Upper lobe of right lung (tissue), 1 donor: ENCODE data around the gene TANC1. TPM values are rescaled to one million over a fixed set of nuclear protein-coding genes. Genes with fewer than 3 reads are reported as not detected.

Experiments
- ATAC-seq: fragments of 200-7000 bp; cut with Tn5 transposase; one replicate; pipeline ENCODE4 v1.9.1; 2020; ENCODE audit warnings: mild to moderate bottlenecking, moderate library complexity
- DNase-seq: peaks from one replicate; pipeline ENCODE4 v3.0.0-alpha.2; 2020
- H3K27ac ChIP-seq: fragments of 200-600 bp; one replicate; pipeline ENCODE4 v1.8.0; 2022
- H3K27me3 ChIP-seq: fragments of 200-600 bp; one replicate; pipeline ENCODE4 v1.8.0; 2022; ENCODE audit warnings: mild to moderate bottlenecking
- H3K36me3 ChIP-seq: fragments of 200-600 bp; one replicate; pipeline ENCODE4 v1.8.0; 2022
- H3K4me1 ChIP-seq: fragments of 200-600 bp; one replicate; pipeline ENCODE4 v1.8.0; 2022
- H3K4me3 ChIP-seq: fragments of 200-600 bp; one replicate; pipeline ENCODE4 v1.8.0; 2022; ENCODE audit warnings: mild to moderate bottlenecking
- H3K9me3 ChIP-seq: fragments of 200-600 bp; one replicate; pipeline ENCODE4 v1.8.0; 2022
- CTCF ChIP-seq: fragments of 200-600 bp; IDR thresholded peaks from one replicate; pipeline ENCODE4 v1.8.0; 2022; ENCODE audit warnings: antibody characterized with exemption
- intact Hi-C: fragments of 100-400 bp; cut with DNase I; formaldehyde crosslinking; loops from one replicate; pipeline ENCODE4 v1.11.0; 2022
- total RNA-seq: library from RNA; stranded (reverse); fragmentation: NEBNext Ultra II Directional; extraction: Animal tissue kit (Norgen Biotek cat#: 25700); gene quantifications from one replicate; pipeline ENCODE4 v1.2.1, GENCODE V29; 2021
- donor health status: DM: no; HTN: yes; CAD: no; lungs with severe emphysema.

The TANC1 gene
- total RNA-seq, 1 donor from 2014 or later, result 60.4 TPM

- DNase-seq, result no peak
- H3K9me3 ChIP-seq, result no peaks in the 10 kb centered on the region
- no peak for TF ChIP-seq CTCF
- H3K36me3 ChIP-seq, result peaks cover 6% of the 10 kb centered on the region
- H3K4me3 ChIP-seq, result no peak overlapping the region
- peak overlapping the region; percentile 1 for H3K27ac ChIP-seq
- intact Hi-C loops, result no loop called here
- peaks cover 5% of the 10 kb centered on the region for H3K4me1 ChIP-seq
- ATAC-seq, result no peak
- no peaks in the 10 kb centered on the region for H3K27me3 ChIP-seq
Measured at GRCh38 chr2:159065891-159066290, 97.5 kb downstream of the TANC1 start.

GRCh38 chr2:159066541-159067156 is 98.2 kb downstream of the TANC1 start:
- Histone ChIP-seq H3K27ac (no peak overlapping the region), H3K27me3 (no peaks in the 10 kb centered on the region), H3K36me3 (peaks cover 6% of the 10 kb centered on the region), H3K4me1 (peaks cover 5% of the 10 kb centered on the region), H3K4me3 (no peak overlapping the region), H3K9me3 (no peaks in the 10 kb centered on the region)
- ATAC-seq (no peak), DNase-seq (no peak)
- intact Hi-C loops, result no loop called here
- TF ChIP-seq CTCF, result no peak

- ATAC-seq (no peak), DNase-seq (no peak)
- no peak for TF ChIP-seq CTCF
- Histone ChIP-seq H3K36me3 (peaks cover 6% of the 10 kb centered on the region), H3K4me3 (no peak overlapping the region), H3K4me1 (peaks cover 5% of the 10 kb centered on the region), H3K27ac (no peak overlapping the region), H3K27me3 (no peaks in the 10 kb centered on the region), H3K9me3 (no peaks in the 10 kb centered on the region)
- intact Hi-C loops, result no loop called here
Measured at GRCh38 chr2:159067971-159068370, 99.5 kb downstream of the TANC1 start.

GRCh38 chr2:159069229-159069628 is 100.8 kb downstream of the TANC1 start:
- Histone ChIP-seq H3K27me3 (no peaks in the 10 kb centered on the region), H3K27ac (no peak overlapping the region), H3K9me3 (no peaks in the 10 kb centered on the region), H3K4me1 (peaks cover 5% of the 10 kb centered on the region), H3K4me3 (no peak overlapping the region), H3K36me3 (peaks cover 6% of the 10 kb centered on the region)
- ATAC-seq (no peak), DNase-seq (no peak)
- intact Hi-C loops, result no loop called here
- no peak for TF ChIP-seq CTCF

- no peaks in the 10 kb centered on the region for H3K27me3 ChIP-seq
- TF ChIP-seq CTCF, result no peak
- H3K4me1 ChIP-seq, result peaks cover 4% of the 10 kb centered on the region
- no peak for DNase-seq
- no peak overlapping the region for H3K4me3 ChIP-seq
- no peaks in the 10 kb centered on the region for H3K9me3 ChIP-seq
- intact Hi-C loops, result no loop called here
- no peak overlapping the region for H3K27ac ChIP-seq
- H3K36me3 ChIP-seq, result peaks cover 6% of the 10 kb centered on the region
- ATAC-seq, result no peak
Measured at GRCh38 chr2:159070235-159070634, 101.8 kb downstream of the TANC1 start.
